ENCODE results near the gene RNF141.

DNA sequence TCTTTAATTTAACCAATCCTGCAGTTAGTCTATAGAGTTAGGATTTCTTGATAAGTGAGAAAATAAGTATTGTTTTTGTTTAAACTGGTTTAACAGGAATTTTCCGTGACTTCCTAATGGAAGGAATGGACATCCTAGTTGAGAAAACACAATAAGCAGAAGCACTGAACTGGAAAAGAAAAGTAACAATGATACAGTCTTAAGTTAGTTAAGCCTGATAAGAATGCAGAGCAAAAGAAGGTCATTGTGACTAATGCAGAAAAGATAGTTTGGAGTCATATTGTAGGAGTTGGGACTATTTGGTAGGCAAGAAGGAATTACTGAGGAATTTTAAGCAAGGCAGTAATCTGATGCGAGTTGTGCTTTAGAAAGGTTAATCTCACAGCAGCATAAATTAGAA lies 11.7 kb downstream of the RNF141 start:
- TF ChIP-seq, protein P1, sequence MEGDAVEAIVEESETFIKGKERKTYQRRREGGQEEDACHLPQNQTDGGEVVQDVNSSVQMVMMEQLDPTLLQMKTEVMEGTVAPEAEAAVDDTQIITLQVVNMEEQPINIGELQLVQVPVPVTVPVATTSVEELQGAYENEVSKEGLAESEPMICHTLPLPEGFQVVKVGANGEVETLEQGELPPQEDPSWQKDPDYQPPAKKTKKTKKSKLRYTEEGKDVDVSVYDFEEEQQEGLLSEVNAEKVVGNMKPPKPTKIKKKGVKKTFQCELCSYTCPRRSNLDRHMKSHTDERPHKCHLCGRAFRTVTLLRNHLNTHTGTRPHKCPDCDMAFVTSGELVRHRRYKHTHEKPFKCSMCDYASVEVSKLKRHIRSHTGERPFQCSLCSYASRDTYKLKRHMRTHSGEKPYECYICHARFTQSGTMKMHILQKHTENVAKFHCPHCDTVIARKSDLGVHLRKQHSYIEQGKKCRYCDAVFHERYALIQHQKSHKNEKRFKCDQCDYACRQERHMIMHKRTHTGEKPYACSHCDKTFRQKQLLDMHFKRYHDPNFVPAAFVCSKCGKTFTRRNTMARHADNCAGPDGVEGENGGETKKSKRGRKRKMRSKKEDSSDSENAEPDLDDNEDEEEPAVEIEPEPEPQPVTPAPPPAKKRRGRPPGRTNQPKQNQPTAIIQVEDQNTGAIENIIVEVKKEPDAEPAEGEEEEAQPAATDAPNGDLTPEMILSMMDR (IDR thresholded peaks at IDR 0.05): no peak
- no peak for TF ChIP-seq POLR2A (IDR thresholded peaks at IDR 0.05)
